Mesenchymal stem cell (in vitro differentiated cells and primary cell): ENCODE measurements around the gene MAFG.

Source experiments
- DNase-seq: peaks from one replicate; pipeline ENCODE4 v3.0.0-alpha.2; 2013
- H2AFZ ChIP-seq: one replicate; pipeline ENCODE4 v1.6.1; 2013; ENCODE audit warnings: low read depth, mild to moderate bottlenecking, control low read depth, inconsistent platforms, low read length, moderate library complexity
- H2AK5ac ChIP-seq: 2 replicates; pipeline ENCODE4 v1.6.1; 2013; ENCODE audit warnings: low read length, moderate library complexity, mild to moderate bottlenecking, inconsistent platforms; ENCODE audit not compliant: severe bottlenecking
- H2BK120ac ChIP-seq: one replicate; pipeline ENCODE4 v1.6.1; 2013; ENCODE audit warnings: low read depth, mild to moderate bottlenecking, inconsistent platforms, low read length, moderate library complexity
- H2BK12ac ChIP-seq, 2 experiments: one replicate each; pipeline ENCODE4 v1.6.1; 2013; ENCODE audit warnings: inconsistent platforms in 2 of 2, low read length in 2 of 2, mild to moderate bottlenecking in 2 of 2, moderate library complexity in 2 of 2, control low read depth in 1 of 2
- H2BK15ac ChIP-seq: one replicate; pipeline ENCODE4 v1.6.1; 2013; ENCODE audit warnings: mild to moderate bottlenecking, low read depth, inconsistent platforms; ENCODE audit not compliant: poor library complexity, severe bottlenecking
- H2BK5ac ChIP-seq: 2 replicates; pipeline ENCODE4 v1.6.1; 2013; ENCODE audit warnings: low read depth, mild to moderate bottlenecking, low read length, control low read depth, inconsistent platforms; ENCODE audit not compliant: poor library complexity, severe bottlenecking
- H3K14ac ChIP-seq, 2 experiments: one replicate each; pipeline ENCODE4 v1.6.1; 2013; ENCODE audit warnings: inconsistent platforms in 2 of 2, low read length in 2 of 2, control low read depth in 1 of 2, mild to moderate bottlenecking in 1 of 2, moderate library complexity in 1 of 2
- H3K18ac ChIP-seq, 2 experiments: one replicate each; pipeline ENCODE4 v1.6.1; 2013; ENCODE audit warnings: inconsistent platforms in 2 of 2, low read length in 2 of 2, control low read depth in 1 of 2, low read depth in 1 of 2, mild to moderate bottlenecking in 1 of 2
- H3K23ac ChIP-seq, 2 experiments: one replicate each; pipeline ENCODE4 v1.6.1; 2013; ENCODE audit warnings: inconsistent platforms in 2 of 2, low read length in 2 of 2, mild to moderate bottlenecking in 2 of 2, moderate library complexity in 2 of 2, control low read depth in 1 of 2
- H3K27ac ChIP-seq: 2 replicates; pipeline ENCODE4 v1.5.1; 2013; ENCODE audit warnings: mild to moderate bottlenecking, moderate library complexity, low read length, control low read depth, inconsistent platforms; ENCODE audit not compliant: poor library complexity, severe bottlenecking
- H3K27me3 ChIP-seq, 2 experiments: 2 replicates each; pipeline versions ENCODE4 v1.6.1 to v1.7.0; 2013; ENCODE audit warnings: low read length in 2 of 2, mild to moderate bottlenecking in 2 of 2, moderate library complexity in 2 of 2, control low read depth in 1 of 2, inconsistent platforms in 1 of 2; ENCODE audit not compliant: control insufficient read depth in 1 of 2, insufficient read depth in 1 of 2
- H3K36me3 ChIP-seq, 2 experiments: 2 replicates each; pipeline versions ENCODE4 v1.6.1 to v1.7.0; 2013; ENCODE audit warnings: low read length in 2 of 2, control low read depth in 1 of 2, inconsistent platforms in 1 of 2, low read depth in 1 of 2, mild to moderate bottlenecking in 1 of 2; ENCODE audit not compliant: insufficient read depth in 2 of 2, control insufficient read depth in 1 of 2
- H3K4ac ChIP-seq, 2 experiments: one replicate each; pipeline ENCODE4 v1.6.1; 2013; ENCODE audit warnings: inconsistent platforms in 2 of 2, low read length in 2 of 2, mild to moderate bottlenecking in 2 of 2, moderate library complexity in 2 of 2, control low read depth in 1 of 2, low read depth in 1 of 2
- H3K4me1 ChIP-seq: 2 replicates; pipeline ENCODE4 v1.6.1; 2013; ENCODE audit warnings: low read depth, low read length, control low read depth; ENCODE audit not compliant: control insufficient read depth, insufficient read depth
- H3K4me2 ChIP-seq: 2 replicates; pipeline ENCODE4 v1.6.1; 2013; ENCODE audit warnings: low read length, mild to moderate bottlenecking, inconsistent platforms; ENCODE audit not compliant: poor library complexity, severe bottlenecking
- H3K4me3 ChIP-seq, 2 experiments: 2 replicates each; pipeline versions ENCODE4 v1.5.1 to v1.7.0; 2013; ENCODE audit warnings: low read length in 2 of 2, mild to moderate bottlenecking in 2 of 2, control low read depth in 1 of 2, low read depth in 1 of 2; ENCODE audit not compliant: insufficient read depth in 1 of 2
- H3K79me1 ChIP-seq: replicated peaks from 2 replicates; pipeline ENCODE4 v1.6.1; 2013; ENCODE audit warnings: mild to moderate bottlenecking, control low read depth, low read length, inconsistent platforms; ENCODE audit not compliant: poor library complexity, severe bottlenecking
- H3K9ac ChIP-seq: 2 replicates; pipeline ENCODE4 v1.7.0; 2013; ENCODE audit warnings: mild to moderate bottlenecking, low read length, moderate library complexity
- H3K9me3 ChIP-seq: 2 replicates; pipeline ENCODE4 v1.7.0; 2013; ENCODE audit warnings: mild to moderate bottlenecking, low read length; ENCODE audit not compliant: control insufficient read depth
- H4K8ac ChIP-seq: one replicate; pipeline ENCODE4 v1.6.1; 2013; ENCODE audit warnings: inconsistent platforms, mild to moderate bottlenecking, low read length, moderate library complexity
- H4K91ac ChIP-seq: one replicate; pipeline ENCODE4 v1.6.1; 2013; ENCODE audit warnings: mild to moderate bottlenecking, low read length, inconsistent platforms
- WGBS: methylation state at CpG from one replicate; pipeline ENCODE4 v1.1.7; 2013; ENCODE audit warnings: mixed read lengths; 5-methylcytosine and 5-hydroxymethylcytosine counted together

The MAFG gene

DNA sequence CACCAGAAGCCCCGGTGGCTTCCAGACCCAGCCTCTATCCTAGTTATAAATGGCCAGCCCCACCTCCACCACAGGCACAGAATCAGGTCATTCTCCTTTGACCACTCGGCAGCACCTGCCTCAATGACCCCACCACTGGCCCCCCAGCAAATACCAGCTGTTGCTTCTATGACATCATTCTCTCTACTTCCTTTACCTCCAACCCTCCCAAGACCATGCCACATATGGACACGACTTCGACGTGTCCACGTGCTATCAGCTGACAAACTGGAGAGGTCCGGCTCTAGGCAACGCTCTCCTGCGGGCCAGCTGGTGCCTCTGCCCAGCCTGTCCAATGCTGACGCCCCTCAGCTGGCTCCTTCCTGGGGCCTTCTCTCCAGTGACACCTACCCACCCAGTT, 42.1 kb downstream of the MAFG start:
- Histone ChIP-seq H3K18ac (no peak overlapping the region), H3K27me3 (no peaks in the 10 kb centered on the region), H3K9ac (no peak overlapping the region), H3K9me3 (no peaks in the 10 kb centered on the region), H3K23ac (no peak overlapping the region), H2BK5ac (no peak overlapping the region), H2AFZ (no peak overlapping the region), H3K79me1 (peaks cover 27% of the 10 kb centered on the region), H3K4me3 (no peak overlapping the region), H3K14ac (no peak overlapping the region), H3K36me3 (peaks cover 74 to 75% of the 10 kb centered on the region in 2 experiments), H2BK15ac (no peak overlapping the region), H2BK120ac (no peak overlapping the region), H4K91ac (no peak overlapping the region), H3K4me2 (no peak overlapping the region), H4K8ac (no peak overlapping the region), H2BK12ac (no peak overlapping the region), H3K4ac (no peak overlapping the region), H2AK5ac (peak overlapping the region; percentile 45), H3K4me1 (peaks cover 31% of the 10 kb centered on the region), H3K27ac (peak overlapping the region; percentile 82)
- WGBS: 93% methylated on average over 10 of the region's 10 CpGs
- no peak for DNase-seq

DNA sequence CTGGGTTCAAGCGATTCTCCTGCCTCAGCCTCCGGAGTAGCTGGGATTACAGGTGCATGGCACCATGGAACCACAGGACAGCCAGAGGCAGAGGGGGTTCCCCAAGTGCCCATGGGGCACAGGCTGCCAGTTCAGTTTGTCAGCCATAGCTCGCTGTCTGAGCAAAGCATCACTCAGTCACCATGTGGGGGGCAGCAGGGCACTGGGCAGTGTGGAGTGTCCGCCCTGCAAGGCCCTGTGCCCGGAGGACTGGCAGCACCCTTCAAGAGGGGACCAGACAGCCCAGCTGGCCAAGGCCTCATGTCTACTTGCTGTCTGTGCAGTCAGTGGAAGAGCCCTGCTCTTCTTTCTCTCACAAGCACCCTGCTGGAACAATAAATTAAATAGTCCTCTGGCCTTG, 42.6 kb downstream of the MAFG start:
- Histone ChIP-seq H2BK12ac (no peak overlapping the region), H3K9ac (peak overlapping the region; percentile 14), H3K36me3 (peaks cover 74 to 76% of the 10 kb centered on the region in 2 experiments), H3K4me1 (peaks cover 28% of the 10 kb centered on the region), H3K9me3 (no peaks in the 10 kb centered on the region), H4K91ac (no peak overlapping the region), H2BK120ac (no peak overlapping the region), H3K4me2 (no peak overlapping the region), H2BK5ac (no peak overlapping the region), H3K18ac (no peak overlapping the region), H3K27ac (no peak overlapping the region), H3K14ac (no peak overlapping the region), H3K27me3 (no peaks in the 10 kb centered on the region), H3K23ac (no peak overlapping the region), H2AK5ac (no peak overlapping the region), H2BK15ac (no peak overlapping the region), H3K4me3 (no peak overlapping the region), H3K79me1 (peaks cover 28% of the 10 kb centered on the region), H4K8ac (no peak overlapping the region), H3K4ac (no peak overlapping the region), H2AFZ (no peak overlapping the region)
- WGBS: 97% methylated on average over 5 of the region's 5 CpGs
- no peak for DNase-seq

GRCh38 chr17:81884520-81884919, 43.0 kb downstream of the MAFG start:
- DNase-seq: no peak
- Histone ChIP-seq H3K4ac (no peak overlapping the region), H2BK120ac (no peak overlapping the region), H3K14ac (no peak overlapping the region), H3K4me2 (no peak overlapping the region), H2AK5ac (no peak overlapping the region), H3K4me3 (no peak overlapping the region), H3K27me3 (no peaks in the 10 kb centered on the region), H3K36me3 (peaks cover 74 to 75% of the 10 kb centered on the region in 2 experiments), H3K4me1 (peaks cover 25% of the 10 kb centered on the region), H4K91ac (no peak overlapping the region), H3K9ac (peak overlapping the region; percentile 14), H3K23ac (no peak overlapping the region), H2BK12ac (no peak overlapping the region), H4K8ac (no peak overlapping the region), H2BK5ac (no peak overlapping the region), H3K79me1 (peaks cover 25% of the 10 kb centered on the region), H3K27ac (no peak overlapping the region), H2AFZ (no peak overlapping the region), H3K9me3 (no peaks in the 10 kb centered on the region), H2BK15ac (no peak overlapping the region), H3K18ac (no peak overlapping the region)
- 96% methylated on average over 11 of the region's 11 CpGs for WGBS

GRCh38 chr17:81879121-81879520, 48.4 kb downstream of the MAFG start:
- DNase-seq: no peak
- no peaks in the 10 kb centered on the region for H3K4me1 ChIP-seq
- no peak overlapping the region for H3K14ac ChIP-seq
- WGBS: 90% methylated on average over 5 of the region's 5 CpGs
- no peak overlapping the region for H2BK5ac ChIP-seq
- H3K36me3 ChIP-seq: peaks cover 35 to 41% of the 10 kb centered on the region in 2 experiments
- no peak overlapping the region for H2AFZ ChIP-seq
- no peak overlapping the region for H3K4me3 ChIP-seq
- no peak overlapping the region for H2BK15ac ChIP-seq
- no peaks in the 10 kb centered on the region for H3K9me3 ChIP-seq
- no peak overlapping the region for H3K4ac ChIP-seq
- H3K4me2 ChIP-seq: no peak overlapping the region
- H3K23ac ChIP-seq: no peak overlapping the region
- no peak overlapping the region for H3K27ac ChIP-seq
- H3K9ac ChIP-seq: no peak overlapping the region
- no peak overlapping the region for H3K18ac ChIP-seq
- H3K79me1 ChIP-seq: peaks cover 8% of the 10 kb centered on the region
- no peaks in the 10 kb centered on the region for H3K27me3 ChIP-seq
- no peak overlapping the region for H4K91ac ChIP-seq
- no peak overlapping the region for H4K8ac ChIP-seq
- H2BK120ac ChIP-seq: no peak overlapping the region
- no peak overlapping the region for H2BK12ac ChIP-seq
- no peak overlapping the region for H2AK5ac ChIP-seq
